Measurements from ENCODE around the gene F11. TPM values are rescaled to one million over a fixed set of nuclear protein-coding genes. Genes with fewer than 3 reads are reported as not detected.

The F11 gene
- total and polyA plus RNA-seq, 9 donors, result 0.05 to 0.23 (median 0.20) TPM; not detected in 6

GRCh38 chr4:186300659-186301390 lies 34.8 kb downstream of the F11 start:
- intact Hi-C loops (cut with DNase I), result loop anchor here in 2 of 4 donors (10.0 kb wide), 2 partner anchors 264 to 284 kb away; no protein-coding TSS in a partner anchor
- no peaks in the 10 kb centered on the region for H3K27me3 ChIP-seq
- no peaks in the 10 kb centered on the region for H3K4me1 ChIP-seq (ENCODE audit: insufficient read depth)
- 87 to 88% (median 87%) methylated on average over 6 of the region's 6 CpGs for WGBS, 3 donors
- H3K4me3 ChIP-seq, result no peak overlapping the region
- TF ChIP-seq POLR2A (IDR thresholded peaks at IDR 0.05) (no peak), CTCF (IDR thresholded peaks at IDR 0.05) (no peak), EP300 (IDR thresholded peaks at IDR 0.05) (no peak)
- H3K36me3 ChIP-seq, result no peaks in the 10 kb centered on the region
- no peaks in the 10 kb centered on the region for H3K9me3 ChIP-seq
- no peak for DNase-seq
- H3K27ac ChIP-seq, result no peak overlapping the region

GRCh38 chr4:186304216-186304615 lies 38.2 kb downstream of the F11 start:
- WGBS, 3 donors, result 83 to 87% (median 86%) methylated on average over 5 of the region's 5 CpGs
- H3K27me3 ChIP-seq, result no peaks in the 10 kb centered on the region
- H3K9me3 ChIP-seq, result no peaks in the 10 kb centered on the region
- intact Hi-C loops (cut with DNase I), result loop anchor here in 2 of 4 donors (10.0 kb wide), 2 partner anchors 261 to 281 kb away; no protein-coding TSS in a partner anchor
- H3K4me1 ChIP-seq (ENCODE audit: insufficient read depth), result no peaks in the 10 kb centered on the region
- TF ChIP-seq POLR2A (IDR thresholded peaks at IDR 0.05) (no peak), CTCF (IDR thresholded peaks at IDR 0.05) (no peak), EP300 (IDR thresholded peaks at IDR 0.05) (no peak)
- DNase-seq, result no peak
- no peak overlapping the region for H3K27ac ChIP-seq
- no peaks in the 10 kb centered on the region for H3K36me3 ChIP-seq
- no peak overlapping the region for H3K4me3 ChIP-seq

- H3K9me3 ChIP-seq, result no peaks in the 10 kb centered on the region
- no peaks in the 10 kb centered on the region for H3K27me3 ChIP-seq
- H3K27ac ChIP-seq, result no peak overlapping the region
- DNase-seq, result no peak
- 19 to 23% (median 20%) methylated on average over 13 of the region's 13 CpGs for WGBS, 3 donors
- no peaks in the 10 kb centered on the region for H3K4me1 ChIP-seq (ENCODE audit: insufficient read depth)
- no peak for TF ChIP-seq EP300 (IDR thresholded peaks at IDR 0.05)
- no peak for TF ChIP-seq CTCF (IDR thresholded peaks at IDR 0.05)
- TF ChIP-seq POLR2A (IDR thresholded peaks at IDR 0.05), result no peak
- H3K36me3 ChIP-seq, result no peaks in the 10 kb centered on the region
- H3K4me3 ChIP-seq, result no peak overlapping the region
- intact Hi-C loops (cut with DNase I), result loop anchor here in 2 of 4 donors (10.0 kb wide), 2 partner anchors 260 to 280 kb away; no protein-coding TSS in a partner anchor
Observed at GRCh38 chr4:186304866-186305505, 39.0 kb downstream of the F11 start.

GRCh38 chr4:186307497-186307896 lies 41.5 kb downstream of the F11 start:
- no peak for DNase-seq
- Histone ChIP-seq H3K27ac (no peak overlapping the region), H3K27me3 (no peaks in the 10 kb centered on the region), H3K4me3 (no peak overlapping the region), H3K9me3 (no peaks in the 10 kb centered on the region), H3K36me3 (no peaks in the 10 kb centered on the region), H3K4me1 (ENCODE audit: insufficient read depth) (no peaks in the 10 kb centered on the region)
- TF ChIP-seq POLR2A (IDR thresholded peaks at IDR 0.05), result no peak
- no peak for TF ChIP-seq CTCF (IDR thresholded peaks at IDR 0.05)
- TF ChIP-seq EP300 (IDR thresholded peaks at IDR 0.05), result no peak
- intact Hi-C loops (cut with DNase I), result loop anchor here in 2 of 4 donors (10.0 kb wide), 2 partner anchors 257 to 277 kb away; no protein-coding TSS in a partner anchor
- 33 to 43% (median 38%) methylated on average over 4 of the region's 4 CpGs for WGBS, 3 donors
